Heart left ventricle (tissue), 16 donors: ENCODE data around the gene XXYLT1. TPM values are rescaled to one million over a fixed set of nuclear protein-coding genes. Genes with fewer than 3 reads are reported as not detected.

Experiments used
- ATAC-seq, 4 donors: fragments of 200-7000 bp; cut with Tn5 transposase; one replicate each; pipeline ENCODE4 v1.9.1; 2020 to 2022; ENCODE audit warnings: moderate library complexity in 4 of 4, mild to moderate bottlenecking in 3 of 4, moderate number of reproducible peaks in 1 of 4
- DNase-seq, 5 donors: peaks; one replicate each; pipeline ENCODE4 v3.0.0-alpha.2; 2020
- H3K27ac ChIP-seq, 12 donors: fragments of 200-600 bp; sonication (generic) in 4 of 12; one replicate each; pipeline versions ENCODE4 v1.5.0 to v1.8.0; 2016 to 2022; ENCODE audit warnings: mild to moderate bottlenecking in 2 of 12
- H3K27me3 ChIP-seq, 9 donors: fragments of 200-600 bp; sonication (generic) in 2 of 9; one replicate each; pipeline versions ENCODE4 v1.5.1 to v1.8.0; 2016 to 2022; ENCODE audit warnings: mild to moderate bottlenecking in 3 of 9
- H3K36me3 ChIP-seq, 9 donors: fragments of 200-600 bp; sonication (generic) in 2 of 9; one replicate each; pipeline versions ENCODE4 v1.5.0 to v1.8.0; 2018 to 2022; ENCODE audit warnings: mild to moderate bottlenecking in 2 of 9
- H3K4me1 ChIP-seq, 12 donors: fragments of 200-600 bp; sonication (generic) in 4 of 12; one replicate each; pipeline versions ENCODE4 v1.5.0 to v1.8.0; 2016 to 2022; ENCODE audit warnings: mild to moderate bottlenecking in 3 of 12
- H3K4me3 ChIP-seq, 12 donors: fragments of 200-600 bp; sonication (generic) in 4 of 12; one replicate each; pipeline versions ENCODE4 v1.5.0 to v1.8.0; 2017 to 2022; ENCODE audit warnings: mild to moderate bottlenecking in 9 of 12, moderate library complexity in 4 of 12
- H3K9me3 ChIP-seq, 12 donors: fragments of 200-600 bp; sonication (generic) in 4 of 12; one replicate each; pipeline versions ENCODE4 v1.5.0 to v1.8.0; 2016 to 2022; ENCODE audit warnings: mild to moderate bottlenecking in 1 of 12
- CTCF ChIP-seq, 12 donors: fragments of 200-600 bp; sonication (generic) in 4 of 12; IDR thresholded peaks; one replicate each; pipeline versions ENCODE4 v1.5.0 to v1.8.0; 2018 to 2022; ENCODE audit warnings: antibody characterized with exemption in 12 of 12, mild to moderate bottlenecking in 5 of 12
- POLR2A ChIP-seq, 2 donors: fragments of 450-650 bp; IDR thresholded peaks; one replicate each; pipeline ENCODE4 v1.6.1; 2017; ENCODE audit warnings: antibody characterized with exemption in 2 of 2, mild to moderate bottlenecking in 2 of 2, moderate library complexity in 2 of 2
- WGBS, 4 donors: extraction: QIAGEN DNeasy Blood & Tissue Kit in 2 of 4; methylation state at CpG; one replicate each; pipeline versions ENCODE4 v1.1.5 to v1.1.7; 2013 to 2018; 5-methylcytosine and 5-hydroxymethylcytosine counted together
- intact Hi-C, 10 donors: fragments of 100-400 bp; cut with DNase I; formaldehyde crosslinking; loops; one replicate each; pipeline versions ENCODE4 v1.11.1 to v1.14.2; 2022
- polyA plus RNA-seq, 2 donors: library from polyadenylated mRNA; stranded (reverse); fragments of 200-250 nt; gene quantifications; one replicate each; pipeline ENCODE4 v1.2.3, GENCODE V29; 2013
- total RNA-seq, 9 donors: library from RNA; depleted of rRNA in 2 of 9; stranded (reverse); fragments of >200 nt in 2 of 9; fragmentation: NEBNext Ultra II Directional in 3 of 9; extraction: Animal tissue kit (Norgen Biotek cat#: 25700) in 3 of 9; gene quantifications; one replicate each; pipeline versions ENCODE4 v1.1.0 to v1.2.4, GENCODE V29; 2016 to 2023
- donor health status: ischemic (EF 13 %, LVEDD 7.1; RV severe dilation, severe dysfunction).
- donor health status: healthy with polysubstance abuse.
- donor health status: DM: no; HTN: yes; CAD: no.
- donor health status: DM: no; HTN: no; CAD: no.
- donor health status: ischemic (EF 25% LVEDD 6.9; RV normal size, moderate dysfunction).
- donor health status: ischemic (EF 25% LVEDD 5.7; RV mildly dilated, moderate dysfunction).
- donor health status: healthy.
- donor health status: DM: yes; HTN: yes; CAD: no.
- donor health status: ischemic (EF 35%, LVEDD 5.7; RV mildly dilated, moderate dysfunction).
- donor health status: nonischemic (EF 11% LVEDD 7.7; RV severe dilation, severe dysfunction).
- donor health status: DM: yes; HTN: yes; CAD: no.
- donor health status: PGD.
- donor health status: ischemic (EF 29% LVEDD 5.4; RV normal size, mild dysfunction).
- donor health status: nonischemic (EF 23%, LVEDD 6.1; RV moderate dilation, normal function).

XXYLT1 gene
- total and polyA plus RNA-seq, 11 donors, result 1.9 to 8.6 (median 4.8) TPM

DNA sequence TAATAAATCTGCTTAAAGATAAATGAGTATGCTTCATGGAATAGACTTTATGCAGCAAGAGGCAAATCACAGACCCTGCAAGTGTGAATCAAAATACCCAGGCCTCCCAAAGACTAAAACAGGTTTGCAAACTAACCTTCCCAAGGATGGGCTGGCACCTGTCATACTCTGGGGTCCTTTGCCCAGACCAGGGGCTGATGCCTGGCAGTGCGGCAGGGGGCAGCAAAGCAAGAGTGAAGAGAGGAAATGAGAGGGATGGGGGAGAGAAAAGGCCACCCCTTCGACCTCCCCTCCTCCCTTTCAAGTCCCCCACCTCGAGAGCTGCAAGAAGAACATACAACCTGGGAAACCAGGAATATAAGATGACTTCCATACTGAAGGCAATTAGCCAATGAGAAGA lies 31.8 kb downstream of the XXYLT1 start:
- no peak for ATAC-seq
- Histone ChIP-seq H3K36me3 (no peaks in the 10 kb centered on the region), H3K4me1 (peaks cover 0 to 27% (median 15%) of the 10 kb centered on the region in 12 donors), H3K4me3 (no peak overlapping the region), H3K27me3 (no peaks in the 10 kb centered on the region), H3K27ac (peak overlapping the region in 6 of 12 donors; percentile 17 to 89 (median 42)), H3K9me3 (peaks cover 0 to 5% (median 0%) of the 10 kb centered on the region in 12 donors)
- no peak for DNase-seq
- intact Hi-C loops, result no loop called here
- TF ChIP-seq POLR2A (IDR thresholded peaks at IDR 0.05) (no peak), CTCF (IDR thresholded peaks at IDR 0.05) (no peak)
- WGBS, 4 donors, result 82 to 85% (median 83%) methylated on average over 3 of the region's 3 CpGs

DNA sequence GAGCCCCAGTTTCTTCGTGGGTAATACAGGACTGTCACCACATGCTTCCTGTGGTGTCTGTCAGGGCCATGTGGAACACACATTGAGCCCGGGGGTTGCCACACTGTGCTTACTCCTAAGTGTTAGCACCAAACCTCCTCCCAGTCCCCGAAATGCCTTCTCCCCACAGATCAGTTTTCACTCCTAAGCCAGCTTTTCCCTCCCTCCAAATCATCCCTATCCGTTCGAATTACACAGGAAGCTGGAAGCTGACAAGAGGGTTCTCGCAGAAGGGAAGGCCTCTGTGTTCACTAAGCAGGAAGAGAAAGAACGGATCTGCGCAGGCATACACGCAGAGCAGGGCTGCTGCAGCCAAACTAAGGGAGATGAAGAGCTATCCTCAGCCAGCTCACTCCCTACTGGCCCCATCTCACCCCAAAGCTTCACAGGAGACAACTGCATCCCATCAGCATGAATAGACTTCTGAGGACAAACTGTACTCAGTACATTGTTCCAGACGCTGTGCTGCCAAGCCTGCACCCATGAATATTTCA lies 32.3 kb downstream of the XXYLT1 start:
- Histone ChIP-seq H3K27me3 (no peaks in the 10 kb centered on the region), H3K4me1 (peaks cover 0 to 27% (median 15%) of the 10 kb centered on the region in 12 donors), H3K4me3 (no peak overlapping the region), H3K9me3 (peaks cover 0 to 5% (median 0%) of the 10 kb centered on the region in 12 donors), H3K36me3 (no peaks in the 10 kb centered on the region), H3K27ac (peak overlapping the region in 7 of 12 donors; percentile 17 to 89 (median 44))
- DNase-seq (peak in 1 of 5 donors; percentile 24), ATAC-seq (peak; percentile 32 to 91 (median 65))
- WGBS, 4 donors, result 46 to 56% (median 51%) methylated on average over 10 of the region's 10 CpGs
- no peak for TF ChIP-seq CTCF (IDR thresholded peaks at IDR 0.05)
- no peak for TF ChIP-seq POLR2A (IDR thresholded peaks at IDR 0.05)
- intact Hi-C loops, result no loop called here

GRCh38 chr3:195238081-195238571 lies 32.8 kb downstream of the XXYLT1 start:
- TF ChIP-seq POLR2A (IDR thresholded peaks at IDR 0.05), result no peak
- no peak for TF ChIP-seq CTCF (IDR thresholded peaks at IDR 0.05)
- H3K27ac ChIP-seq, result peak overlapping the region in 7 of 12 donors; percentile 17 to 89 (median 44)
- ATAC-seq (no peak), DNase-seq (no peak)
- WGBS, 4 donors, result 92 to 95% (median 94%) methylated on average over 12 of the region's 12 CpGs
- intact Hi-C loops, result no loop called here
- peaks cover 0 to 27% (median 15%) of the 10 kb centered on the region in 12 donors for H3K4me1 ChIP-seq
- peaks cover 0 to 5% (median 0%) of the 10 kb centered on the region in 12 donors for H3K9me3 ChIP-seq
- no peaks in the 10 kb centered on the region for H3K27me3 ChIP-seq
- H3K4me3 ChIP-seq, result no peak overlapping the region
- H3K36me3 ChIP-seq, result no peaks in the 10 kb centered on the region

DNA sequence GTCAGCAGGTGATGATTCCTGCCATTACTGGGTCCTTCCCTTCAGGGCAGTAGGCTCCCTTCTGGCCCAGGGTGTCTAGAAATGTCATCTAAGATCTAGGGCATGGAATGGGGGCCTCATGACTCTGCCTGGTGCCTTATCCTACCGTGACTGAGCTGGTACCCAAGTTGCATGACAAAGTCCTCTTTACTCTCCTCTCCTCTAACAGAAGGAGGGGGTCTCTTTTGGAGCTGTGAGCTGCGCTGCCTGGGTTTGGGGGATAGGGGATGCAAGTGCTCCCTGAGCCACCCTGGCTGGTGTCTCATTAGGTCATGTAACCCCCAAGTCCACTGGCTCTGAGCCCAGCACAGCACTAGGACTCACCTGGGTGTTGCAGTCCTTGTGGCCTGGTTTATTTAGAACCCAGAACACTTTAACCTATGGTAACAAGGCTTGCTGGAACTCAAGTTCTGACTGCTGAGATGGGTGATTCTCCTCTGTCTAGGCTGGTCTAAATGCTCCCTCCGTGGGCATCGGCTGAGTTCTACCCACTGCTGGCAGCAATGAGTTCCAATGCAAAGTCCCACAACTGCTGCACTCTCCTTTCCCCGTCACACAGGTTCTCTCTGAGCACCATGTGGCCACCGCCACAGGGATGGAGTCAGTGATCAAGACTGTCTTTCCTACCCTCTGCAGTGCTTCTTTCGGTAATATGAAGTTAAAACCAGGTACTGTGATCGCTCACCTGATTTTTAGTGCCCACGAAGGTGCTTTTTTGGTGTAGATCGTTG lies 34.0 kb downstream of the XXYLT1 start:
- WGBS, 4 donors, result 97 to 99% (median 98%) methylated on average over 9 to 10 of the region's 10 CpGs
- DNase-seq, result no peak

More for the DNA sequence above, 34.0 kb downstream of the XXYLT1 start:
- intact Hi-C loops, result no loop called here
- Histone ChIP-seq H3K4me1 (peaks cover 0 to 27% (median 15%) of the 10 kb centered on the region in 12 donors), H3K9me3 (peaks cover 0 to 5% (median 0%) of the 10 kb centered on the region in 12 donors), H3K27ac (peak overlapping the region in 1 of 12 donors; percentile 89), H3K4me3 (no peak overlapping the region), H3K36me3 (no peaks in the 10 kb centered on the region), H3K27me3 (no peaks in the 10 kb centered on the region)
- ATAC-seq, result no peak
- TF ChIP-seq CTCF (IDR thresholded peaks at IDR 0.05), result no peak
- TF ChIP-seq POLR2A (IDR thresholded peaks at IDR 0.05), result no peak
